GM21723 (cell line): ENCODE results near the gene PRKCA.

ENCODE experiments used
- ATAC-seq: cut with Tn5 transposase; IDR thresholded peaks from one replicate; pipeline ENCODE4 v1.9.1; 2021; ENCODE audit warnings: mild to moderate bottlenecking, moderate library complexity; ENCODE audit not compliant: unreplicated experiment

PRKCA gene

DNA sequence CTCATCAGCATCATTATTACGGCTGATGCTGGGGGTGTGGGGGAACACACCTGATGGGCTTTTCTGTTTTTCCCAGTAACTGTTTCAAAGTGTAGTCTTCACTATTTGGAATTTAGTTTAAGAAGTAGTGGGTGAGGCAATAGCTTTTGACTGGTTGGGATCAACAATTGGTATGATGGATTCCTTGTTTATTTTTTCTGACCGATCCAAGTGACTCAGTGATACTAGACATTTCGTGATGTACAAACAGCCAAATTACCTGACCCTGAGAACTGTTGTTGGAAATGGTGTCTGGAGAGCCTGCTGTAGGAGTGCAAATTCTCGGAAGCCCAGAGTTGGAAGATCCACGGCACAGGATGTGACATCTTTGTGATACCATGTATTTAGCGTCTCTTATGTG lies 204.2 kb downstream of the PRKCA start:
- ATAC-seq = no peak

DNA sequence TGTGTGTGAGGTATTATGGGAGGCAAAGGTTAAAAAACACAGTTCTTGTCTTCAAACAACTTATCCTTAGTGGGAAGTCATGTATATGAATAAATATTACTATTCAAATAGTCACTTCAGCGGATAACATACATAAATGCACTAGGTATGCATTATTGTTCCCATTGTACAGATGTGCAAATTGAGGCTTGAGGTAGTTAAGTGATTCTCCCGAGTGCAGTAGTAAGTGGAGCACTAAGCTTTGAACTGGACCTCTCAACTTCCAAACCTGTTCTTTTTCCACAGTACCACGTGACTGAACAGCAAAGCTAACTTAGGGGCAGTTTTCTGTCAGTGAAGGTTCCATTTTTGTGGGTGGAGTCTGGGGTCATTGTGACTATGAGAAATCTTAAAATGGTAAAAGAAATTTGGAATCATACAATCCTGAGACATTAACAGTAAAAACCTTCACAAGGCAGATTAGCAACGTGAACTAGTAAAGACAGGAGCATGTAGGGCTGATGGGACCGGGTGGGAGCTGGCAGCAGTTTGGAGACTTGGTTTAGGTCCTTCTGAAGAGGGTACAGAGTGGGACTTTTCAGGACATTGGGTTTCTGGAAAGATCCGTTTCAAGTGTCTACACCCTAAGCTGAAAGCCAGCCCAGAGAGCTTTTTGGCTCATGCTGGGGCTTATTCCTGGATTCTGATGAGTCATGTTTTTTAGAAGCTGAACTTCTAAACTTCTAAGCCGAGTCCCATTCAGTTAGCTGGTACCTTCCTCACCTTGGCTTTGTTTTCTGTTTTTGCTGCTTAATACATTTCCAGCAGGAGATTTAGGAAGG lies 204.9 kb downstream of the PRKCA start:
- no peak for ATAC-seq

DNA sequence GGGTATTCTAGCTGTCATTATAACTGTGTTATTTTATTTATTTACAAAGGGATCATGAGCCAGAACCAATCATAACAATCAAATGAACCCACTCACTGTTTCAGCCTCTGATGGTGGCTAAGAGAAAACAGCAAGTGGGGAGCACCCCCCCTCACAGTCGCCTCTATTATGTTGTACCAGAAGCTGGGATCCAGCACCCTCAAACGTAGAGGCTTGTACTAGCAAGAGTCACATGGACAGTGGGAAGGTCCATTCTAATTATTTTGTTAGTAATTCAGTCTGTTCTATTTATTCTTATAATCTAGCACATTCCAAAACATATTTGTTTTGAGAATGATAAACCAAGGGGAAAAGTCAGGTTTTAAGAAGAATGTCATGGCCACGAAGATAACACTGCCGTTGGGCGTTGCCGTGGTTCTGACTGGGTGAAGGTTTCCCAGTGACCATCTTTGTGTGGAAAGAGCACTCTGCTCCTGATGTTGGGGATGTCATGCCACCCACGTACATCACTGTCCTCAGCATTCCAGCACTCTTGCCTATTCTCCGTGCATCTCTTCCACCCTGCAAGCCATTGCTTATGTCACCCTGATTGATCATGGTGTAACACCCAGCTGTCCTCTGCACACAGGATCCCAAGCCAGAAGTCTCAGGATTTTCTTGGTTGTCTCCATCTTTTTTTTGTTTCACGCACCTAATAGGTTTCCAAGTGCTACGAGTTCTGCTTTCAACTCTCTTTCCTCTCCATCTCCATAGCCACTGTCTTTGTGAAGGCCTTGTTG lies 205.8 kb downstream of the PRKCA start:
- no peak for ATAC-seq

DNA sequence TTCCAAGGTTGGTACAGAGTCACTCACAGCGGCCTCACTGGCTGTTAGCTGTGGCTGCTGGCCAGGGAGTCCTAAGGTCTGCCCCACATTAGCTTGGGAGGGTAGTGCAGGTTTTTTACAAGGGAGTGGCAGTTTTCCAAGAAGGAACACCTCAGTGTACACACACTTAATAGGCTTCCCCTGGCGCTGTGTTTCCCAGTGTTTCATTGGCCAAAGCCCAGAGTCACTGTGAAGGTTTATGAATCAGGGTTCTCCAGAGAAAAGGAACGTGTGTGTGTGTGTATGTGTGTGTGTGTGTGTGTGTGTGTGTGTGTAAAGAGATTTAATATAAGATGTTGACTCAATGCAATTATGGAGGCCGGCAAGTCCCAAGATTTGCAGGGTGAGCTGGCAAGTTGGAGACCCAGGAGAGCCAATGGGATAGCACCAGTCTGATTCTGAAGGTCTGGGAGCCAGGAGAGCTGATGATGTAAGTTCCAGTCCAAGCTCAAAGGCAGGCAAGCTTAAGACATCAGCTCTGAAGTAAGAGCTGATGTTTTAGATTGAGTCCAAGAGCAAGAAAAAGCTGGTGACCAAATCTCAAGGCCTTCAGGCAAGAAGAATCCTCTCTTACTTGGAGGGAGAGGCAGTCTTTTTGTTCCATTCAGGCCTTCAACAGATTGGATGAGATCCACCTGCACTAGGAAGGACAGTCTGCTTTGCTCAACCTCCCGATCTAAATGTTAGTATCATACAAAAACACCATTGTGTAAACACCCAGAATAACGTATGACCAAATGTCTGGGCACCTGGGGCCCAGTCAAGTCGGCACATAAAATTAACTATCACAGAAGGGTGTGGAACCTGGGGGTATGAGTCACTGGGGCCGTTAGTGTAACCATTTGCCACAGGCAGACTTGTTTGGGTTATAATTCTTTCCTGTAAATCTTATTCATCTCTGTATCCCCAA lies 206.8 kb downstream of the PRKCA start:
- ATAC-seq = no peak

DNA sequence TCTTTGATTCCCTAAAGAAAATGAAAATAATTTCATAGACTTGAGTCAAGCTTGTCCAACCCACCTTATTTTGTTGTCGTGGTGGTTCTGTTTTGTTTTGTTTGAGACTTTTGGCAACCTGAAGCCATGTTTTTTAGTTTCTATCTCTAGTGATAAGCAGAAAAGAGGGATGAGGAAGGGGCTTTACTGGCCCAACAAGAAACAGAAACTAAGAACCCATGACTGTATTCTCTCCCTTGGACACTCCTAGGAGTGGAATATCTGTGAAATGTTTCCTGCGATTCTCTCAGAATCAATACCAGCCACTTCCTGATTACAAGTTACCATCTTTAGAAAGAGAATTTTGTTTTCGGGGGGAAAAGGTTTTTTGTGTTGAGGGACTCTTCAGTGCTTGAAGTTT lies 207.5 kb downstream of the PRKCA start:
- no peak for ATAC-seq

DNA sequence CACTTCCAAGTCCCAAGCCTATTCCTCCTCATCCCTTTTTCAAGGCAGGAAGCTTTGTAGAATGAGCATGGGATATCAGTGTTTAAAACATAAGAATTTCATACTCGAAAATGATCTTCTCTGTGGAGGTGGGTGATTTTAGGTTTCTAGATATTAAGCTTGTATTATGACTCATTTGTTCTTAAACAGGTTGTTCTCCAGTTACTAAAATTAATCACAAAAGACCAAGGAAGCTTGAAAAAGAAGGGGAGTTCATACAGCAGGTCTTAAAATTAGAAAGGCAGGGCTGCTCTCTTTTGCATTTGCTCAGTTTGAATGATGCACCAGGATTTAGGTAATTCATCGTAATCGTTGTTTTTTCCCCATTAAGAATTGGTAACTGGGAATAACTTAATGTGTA lies 208.7 kb downstream of the PRKCA start:
- no peak for ATAC-seq

DNA sequence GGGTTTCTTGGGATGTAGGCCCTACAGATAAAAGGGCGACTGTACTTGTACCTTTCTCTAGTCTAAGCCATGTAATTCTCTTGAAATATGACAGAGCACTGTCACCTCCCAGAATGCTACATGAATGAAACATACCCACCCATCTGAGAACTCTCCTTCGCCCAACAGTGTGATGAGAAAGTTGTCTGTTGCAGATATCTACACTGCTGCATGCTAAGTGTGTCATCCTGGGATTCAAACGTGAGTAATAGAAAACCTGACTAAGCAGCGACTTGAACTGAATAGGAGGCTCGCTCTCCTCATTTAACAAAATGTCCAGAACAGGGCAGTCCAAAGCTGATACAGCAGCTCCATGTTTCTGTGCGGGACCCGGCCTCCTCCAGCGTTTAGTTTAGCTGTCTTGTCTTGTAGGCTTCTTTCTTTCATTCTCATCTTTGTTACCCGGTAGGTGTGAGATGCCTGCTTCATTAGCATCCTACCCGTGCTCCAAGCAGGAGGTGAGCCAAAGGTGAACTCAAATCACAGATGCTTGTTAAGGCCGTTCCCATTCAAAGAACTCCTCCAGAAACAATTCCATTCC lies 211.9 kb downstream of the PRKCA start:
- ATAC-seq = no peak

DNA sequence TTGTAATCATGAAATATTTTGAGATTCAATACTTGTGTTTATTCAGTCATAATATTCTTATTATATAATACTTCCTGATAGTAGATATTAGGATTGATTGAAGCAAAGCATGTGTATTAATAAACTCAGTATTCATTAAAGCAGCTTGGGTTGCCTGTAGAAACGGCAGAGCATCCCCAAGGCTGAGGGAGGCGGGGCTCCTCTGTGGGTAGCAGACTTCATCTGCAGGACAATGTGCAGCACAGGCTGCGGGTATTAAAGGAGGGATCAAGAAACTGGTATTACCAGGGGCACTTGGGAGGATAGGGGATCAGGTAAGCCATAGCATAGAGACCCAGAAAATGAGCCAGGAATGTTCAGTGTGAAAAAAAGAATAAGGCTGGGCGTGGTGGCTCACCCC lies 213.6 kb downstream of the PRKCA start:
- no peak for ATAC-seq

DNA sequence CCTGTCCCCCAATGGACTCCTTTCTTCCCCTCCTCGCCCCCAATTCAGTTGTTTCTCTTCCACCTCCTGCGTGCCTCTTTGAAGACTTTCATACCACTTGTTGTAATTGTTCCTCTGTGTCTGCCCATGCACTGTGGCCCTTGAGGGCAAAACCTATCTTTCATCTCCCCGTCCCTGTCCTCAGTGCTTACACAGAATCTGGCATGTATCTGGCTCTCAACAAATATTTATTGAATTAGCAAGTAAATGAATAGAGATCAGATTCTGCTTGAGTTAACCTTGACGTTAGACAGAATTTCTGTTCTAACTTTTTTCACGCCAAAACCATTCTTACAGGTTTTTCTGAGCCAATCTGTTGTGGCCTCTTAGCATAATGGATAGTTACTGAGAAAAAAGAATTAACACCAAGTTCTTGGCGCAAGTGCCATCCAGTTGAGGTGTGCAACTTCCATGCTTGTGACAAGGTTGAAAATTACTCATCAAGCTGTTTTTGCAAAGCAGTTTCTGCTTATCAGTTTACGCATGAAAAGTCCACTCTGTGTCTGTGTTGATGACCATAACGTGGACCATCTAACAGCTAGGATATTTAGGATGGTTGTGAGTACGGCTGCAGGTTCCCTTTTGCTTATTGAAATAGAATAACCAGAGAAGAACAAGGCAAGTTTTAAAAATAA lies 215.1 kb downstream of the PRKCA start:
- no peak for ATAC-seq

DNA sequence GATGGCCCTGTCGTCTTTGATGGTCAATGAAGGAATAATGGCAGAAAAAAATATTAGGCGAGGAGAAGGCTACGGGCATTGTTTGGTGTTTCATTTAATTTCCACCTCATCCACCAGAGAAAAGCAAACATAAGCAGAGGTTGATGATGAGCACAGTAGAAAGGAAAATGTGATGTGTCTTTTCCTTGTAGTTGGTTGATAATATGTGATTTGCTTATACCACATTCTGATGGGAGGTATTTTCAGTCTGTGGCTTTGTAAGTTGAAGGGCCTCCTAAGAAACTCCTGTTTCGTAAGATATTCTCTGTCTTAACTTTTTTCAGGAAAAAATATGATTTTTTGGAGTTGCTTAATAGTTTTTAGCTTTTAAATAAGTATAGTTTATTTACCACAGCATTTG lies 215.7 kb downstream of the PRKCA start:
- ATAC-seq = no peak

DNA sequence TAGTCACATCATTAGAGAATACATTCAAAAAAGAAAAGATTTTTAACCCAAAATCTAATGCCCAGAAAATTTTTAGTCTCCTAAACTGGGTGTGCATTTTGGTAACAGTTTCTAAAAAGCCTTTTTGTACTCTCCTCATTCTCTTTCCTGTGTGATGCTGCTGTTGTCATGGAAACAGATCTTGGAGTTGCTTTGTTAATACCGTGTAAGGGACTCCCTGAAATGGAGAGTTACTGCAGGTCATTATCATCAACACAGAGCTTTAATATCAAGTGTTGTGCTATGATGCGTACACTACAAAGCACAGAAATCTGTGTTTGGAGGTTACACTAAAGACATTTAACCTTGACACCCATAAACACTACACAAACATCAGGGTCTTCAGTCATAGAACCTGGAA lies 216.3 kb downstream of the PRKCA start:
- no peak for ATAC-seq

DNA sequence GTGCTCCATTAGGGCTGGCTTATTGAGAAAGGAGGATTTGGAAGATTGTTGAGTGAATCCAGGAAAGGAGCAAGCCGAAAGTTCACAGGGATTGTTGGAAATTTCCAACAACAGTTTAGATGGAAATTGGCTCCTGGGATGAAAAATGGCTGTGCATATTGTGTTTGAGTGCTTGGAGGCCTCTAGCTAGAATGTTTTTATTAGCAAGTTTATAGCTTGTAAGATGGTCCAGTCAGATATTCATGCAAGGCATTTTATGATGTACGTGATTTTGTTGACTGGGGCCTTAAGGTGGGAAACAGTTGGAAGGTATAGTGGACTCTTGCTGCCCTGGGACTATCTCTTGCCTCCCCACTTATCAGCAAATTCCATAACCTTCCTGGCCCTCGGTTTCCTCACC lies 216.7 kb downstream of the PRKCA start:
- no peak for ATAC-seq

DNA sequence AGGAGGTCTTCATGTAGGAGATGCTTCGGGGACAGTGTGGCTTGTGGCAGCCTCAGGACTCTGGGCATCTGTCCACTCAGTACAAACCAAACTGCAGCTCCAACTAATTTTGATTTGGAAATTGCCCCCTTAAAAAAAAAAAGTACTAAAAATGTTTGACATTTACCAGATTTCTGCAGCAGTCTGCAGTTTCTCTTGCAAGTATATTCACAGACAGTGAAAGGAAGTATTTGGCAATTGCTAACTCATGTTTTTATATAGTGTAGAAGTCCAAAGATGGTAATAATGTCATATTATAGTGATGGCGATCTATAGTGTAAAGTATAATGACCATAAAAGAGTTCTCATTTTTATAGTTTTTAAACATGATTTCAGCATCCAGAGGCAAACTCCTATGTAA lies 218.6 kb downstream of the PRKCA start:
- no peak for ATAC-seq

DNA sequence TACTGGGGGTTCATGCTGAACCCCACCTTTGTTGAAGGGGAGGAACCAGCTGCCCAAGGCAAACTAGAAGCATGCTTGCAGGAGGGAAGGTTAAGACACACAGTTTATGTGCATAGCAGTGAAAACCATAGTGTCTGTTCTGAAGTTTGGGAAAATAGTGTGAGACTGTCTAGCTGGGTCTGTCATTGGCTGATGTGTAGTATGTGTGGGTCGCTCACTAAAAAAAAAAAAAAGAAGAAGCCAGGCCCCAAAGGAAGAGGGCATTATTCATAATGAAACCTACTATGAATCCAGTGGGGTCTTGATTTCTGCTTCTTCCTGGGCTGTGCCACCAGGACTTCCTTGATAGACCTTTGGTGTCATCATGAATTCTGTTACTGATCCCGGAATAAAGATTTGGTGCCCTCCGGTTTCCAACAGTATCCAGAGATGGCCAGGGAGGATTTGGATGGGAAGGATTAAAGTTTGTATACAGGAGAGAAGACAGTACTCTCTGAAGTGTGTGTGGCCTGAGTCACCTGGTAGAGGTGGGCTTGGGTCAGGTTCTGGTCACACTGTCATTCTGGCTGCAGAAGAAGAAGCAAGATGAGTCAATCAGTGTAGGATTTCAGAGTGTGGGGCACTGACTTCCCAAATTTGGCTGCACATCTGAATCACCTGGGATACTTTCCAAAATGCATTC lies 220.3 kb downstream of the PRKCA start:
- ATAC-seq = no peak

DNA sequence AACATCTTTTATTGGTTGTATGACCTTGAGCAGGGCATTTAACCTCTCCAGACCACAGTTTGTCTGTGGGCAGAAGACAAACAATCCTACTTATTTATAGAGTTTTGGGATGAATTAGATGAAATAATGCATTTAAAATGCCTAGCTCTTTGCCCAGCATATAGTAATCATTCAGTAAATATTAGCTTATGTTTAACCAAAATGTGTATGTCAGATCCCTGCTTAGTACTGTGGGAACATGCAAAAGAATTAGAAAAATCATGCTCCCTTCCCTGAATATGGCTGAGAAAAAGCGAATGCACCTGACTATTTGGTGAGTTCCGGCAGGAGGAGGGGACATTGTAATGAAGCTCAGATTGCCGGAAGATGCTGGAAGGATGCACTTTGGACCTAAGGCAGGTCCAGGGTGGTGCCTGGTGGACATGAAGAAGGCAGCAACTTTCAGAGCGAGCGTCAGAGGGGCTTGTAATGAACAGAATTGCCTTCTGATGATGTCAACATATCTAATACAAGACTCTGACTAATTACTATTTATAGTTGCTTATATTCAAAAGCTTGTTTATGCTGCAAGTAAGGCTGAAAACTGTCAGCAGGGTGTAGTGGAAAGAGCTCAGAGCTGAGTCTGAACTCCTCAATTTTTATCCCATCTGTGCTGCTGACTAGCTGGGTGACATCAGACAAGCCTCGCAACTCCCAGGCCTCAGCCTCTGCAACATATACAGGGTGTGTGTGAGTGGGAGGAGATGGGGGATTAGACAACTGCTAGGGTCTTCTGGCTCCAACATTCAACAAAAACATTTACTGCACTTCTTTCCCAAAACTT lies 221.2 kb downstream of the PRKCA start:
- no peak for ATAC-seq

DNA sequence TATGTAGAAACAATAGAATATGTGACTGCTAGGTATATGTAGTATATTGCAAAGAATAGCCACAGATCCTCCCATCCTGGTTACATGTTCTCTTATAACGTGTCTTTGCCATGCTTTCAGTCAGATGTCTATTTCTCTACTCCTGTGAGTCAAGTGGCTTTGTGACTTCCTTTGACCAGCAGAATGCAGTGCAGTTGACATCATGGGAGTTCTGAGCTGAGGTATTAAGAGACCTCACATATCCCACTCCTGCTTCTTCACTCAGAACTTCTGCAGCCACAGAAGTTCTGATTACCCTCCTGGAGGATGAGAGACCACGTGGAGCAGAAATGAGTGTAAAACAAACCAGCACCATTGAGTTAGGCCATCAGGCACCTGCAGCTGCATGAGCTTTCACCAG lies 222.5 kb downstream of the PRKCA start:
- ATAC-seq = no peak

DNA sequence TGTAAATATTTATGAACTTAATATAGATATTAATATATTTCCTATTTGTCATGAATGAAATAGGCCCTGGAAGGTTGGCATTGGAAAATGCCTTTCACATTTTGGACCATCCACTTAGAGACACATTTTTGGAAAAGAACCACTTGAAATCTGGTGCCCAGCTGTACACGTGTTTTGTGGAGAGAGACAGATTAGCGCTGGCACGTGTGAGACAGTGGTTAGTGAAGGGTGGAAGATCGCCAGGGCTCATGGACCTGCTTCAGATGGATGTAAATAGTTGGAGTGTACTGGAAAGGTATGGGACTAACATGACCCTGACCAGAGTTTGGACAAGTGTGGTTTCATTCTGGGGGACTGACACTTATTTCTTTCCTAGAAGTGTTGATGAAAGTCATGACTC lies 222.9 kb downstream of the PRKCA start:
- ATAC-seq = no peak

DNA sequence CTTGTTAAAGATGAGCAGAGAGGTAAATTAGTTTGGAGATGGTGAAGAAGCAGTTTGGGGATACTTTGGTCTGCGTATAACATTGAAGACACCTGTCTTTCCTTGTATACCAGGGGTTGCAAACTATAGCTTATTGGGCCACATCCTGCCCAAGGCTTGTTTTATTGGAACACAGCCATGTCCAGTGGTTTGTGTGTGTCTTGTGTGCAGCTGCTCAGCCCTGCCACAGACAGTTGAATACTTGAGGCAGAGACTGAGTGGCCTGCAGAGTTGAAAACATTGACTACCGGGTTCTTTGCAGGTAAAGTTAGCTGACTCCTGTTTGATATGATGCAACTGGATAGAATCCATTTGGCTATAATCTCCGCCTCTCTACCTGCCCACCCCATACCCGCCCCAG lies 224.4 kb downstream of the PRKCA start:
- ATAC-seq = no peak

DNA sequence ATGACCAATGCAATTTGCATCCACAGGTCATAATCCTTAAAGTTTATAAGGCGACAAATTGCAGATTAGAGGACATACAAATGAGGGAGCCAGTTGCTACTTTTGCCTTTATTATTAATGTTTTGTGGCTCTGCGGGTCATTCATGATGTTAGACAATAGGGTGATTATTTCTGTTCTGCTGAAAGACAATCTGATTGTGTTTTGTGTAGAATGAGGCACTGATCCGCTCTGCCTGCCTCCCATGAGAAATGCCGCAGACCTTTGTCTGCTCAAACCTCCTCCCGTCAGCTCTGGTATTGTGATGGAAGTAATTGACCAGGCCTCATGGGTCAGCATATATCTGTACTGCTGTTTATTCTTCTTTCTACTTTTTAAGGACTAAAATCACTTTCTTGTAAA lies 224.9 kb downstream of the PRKCA start:
- ATAC-seq = no peak
